ENCODE measurements around the gene EEF1G.
"Not testable (repeated sequence)": the region's sequence is repeated elsewhere in the genome, so short reads cannot be mapped to it uniquely, and the experiment has no call there.

Gene EEF1G

DNA sequence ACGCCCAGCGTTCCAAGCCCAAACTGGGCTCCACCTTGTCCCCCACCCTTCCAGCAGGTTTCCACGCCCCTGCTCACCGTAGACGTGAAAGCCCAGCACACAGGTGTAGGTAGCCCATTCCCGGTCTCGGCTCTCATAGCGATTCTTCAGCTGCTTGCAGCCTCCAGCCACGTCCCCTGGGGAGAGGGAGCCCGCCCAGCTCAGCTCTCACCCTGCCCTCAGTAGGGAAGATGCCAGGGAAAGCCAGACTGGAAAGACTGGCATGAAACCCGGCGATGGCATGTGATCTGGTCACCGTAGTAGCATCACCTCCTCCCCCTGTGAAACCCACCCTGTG, 29.3 kb upstream of the EEF1G start:
- DNase-seq = no peak

DNA sequence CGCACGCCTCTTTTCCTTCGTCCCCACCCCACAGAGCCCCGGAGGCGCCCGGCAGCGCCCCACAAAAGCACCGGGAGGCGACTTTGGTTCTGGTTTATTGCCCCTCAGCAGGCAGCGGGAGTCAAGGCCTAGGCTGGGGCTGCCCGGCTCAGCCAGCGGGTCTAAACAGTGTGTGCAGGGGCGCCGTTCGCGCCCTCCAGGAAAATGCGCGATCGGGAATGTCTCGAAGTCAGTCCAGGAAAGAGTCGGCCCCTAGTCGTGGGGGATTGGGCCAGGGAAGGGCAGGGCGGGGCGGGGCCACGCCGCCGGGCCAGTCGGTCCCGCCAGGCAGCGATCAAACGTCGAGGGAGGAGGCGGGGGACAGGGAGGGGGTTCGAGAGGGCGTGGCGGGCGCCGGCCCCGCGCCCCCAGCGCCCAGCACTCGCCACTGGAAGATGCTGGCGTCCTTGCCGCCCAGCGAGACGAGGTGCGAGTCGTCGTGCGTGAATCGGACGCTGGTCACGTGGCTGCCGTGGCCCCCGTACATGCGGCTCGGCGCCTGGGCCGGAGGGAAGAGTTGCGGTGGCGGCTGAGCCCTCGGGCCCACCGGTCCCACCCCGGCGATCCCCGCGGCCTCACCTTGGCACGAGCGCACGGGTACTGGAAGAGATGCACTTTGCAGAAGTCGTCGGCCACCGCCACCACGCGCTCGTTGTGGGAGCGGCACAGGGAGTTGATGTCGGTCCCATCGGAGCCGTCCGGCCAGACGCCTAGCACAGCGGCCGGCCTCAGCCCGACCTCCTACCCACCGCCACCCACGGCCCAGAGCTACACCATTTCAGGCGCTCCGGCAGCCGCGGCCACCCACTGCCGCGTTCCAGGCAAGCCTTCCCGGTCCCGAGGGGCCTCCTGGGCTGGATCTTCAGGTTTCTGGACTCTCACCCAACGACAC, 28.7 kb upstream of the EEF1G start:
- peak; percentile 84 for DNase-seq

DNA sequence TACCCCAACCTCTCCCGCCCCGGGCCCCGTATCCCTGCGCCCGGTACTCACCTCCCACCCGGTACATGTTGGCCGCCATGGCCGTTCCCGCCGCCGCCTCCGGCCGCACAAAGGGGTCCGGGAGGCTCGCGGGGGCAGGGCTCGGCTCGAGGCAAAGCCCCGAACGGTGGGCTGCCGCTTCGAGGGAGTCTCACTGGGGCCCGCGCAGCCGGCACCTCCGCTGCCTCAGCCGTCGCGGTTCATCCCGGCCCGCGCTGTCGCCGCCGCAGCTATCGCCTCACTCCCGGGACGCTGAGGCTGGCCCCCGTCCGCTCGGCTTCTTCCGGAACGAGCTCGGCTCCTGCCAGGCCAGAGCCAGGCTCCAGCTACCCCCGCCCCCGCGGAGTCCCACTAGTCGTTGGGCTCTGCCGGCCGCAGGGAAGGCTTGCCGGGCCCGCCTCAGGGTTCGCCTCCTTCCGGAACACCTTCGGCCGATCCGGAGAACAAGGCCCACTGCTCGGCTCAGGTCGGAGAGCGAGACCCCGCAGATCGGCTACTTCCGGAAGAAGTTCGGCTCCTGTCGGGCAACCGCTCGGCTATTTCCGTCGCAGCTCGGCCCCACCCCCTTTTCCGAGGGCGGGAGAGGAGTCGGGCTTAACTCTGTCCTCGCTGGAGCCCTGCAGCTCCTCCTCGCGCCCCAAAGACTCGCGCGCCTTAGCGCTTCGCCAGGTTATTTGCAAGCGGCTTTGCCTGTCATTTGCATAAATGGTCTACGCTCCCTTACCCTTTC, 27.9 kb upstream of the EEF1G start, which contains the start of gene MTA2:
TSS of gene MTA2 (minus strand) at position 494 of the 769 bp plus-strand sequence. CDS start at position 79, 415 bp downstream.
- DNase-seq = peak; percentile 99

DNA sequence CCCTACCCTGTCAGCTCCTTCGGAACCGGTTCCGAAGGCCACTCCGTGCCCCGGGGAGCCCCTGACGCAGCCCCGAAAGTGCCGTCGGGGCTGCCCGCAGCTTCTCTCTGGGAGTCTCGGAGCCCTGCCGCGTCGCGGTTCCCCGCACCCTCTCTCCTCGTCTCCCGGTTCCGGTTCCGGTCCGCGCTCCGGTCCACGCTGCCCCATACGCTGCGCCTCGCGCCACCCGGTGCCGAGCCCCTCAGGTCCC, 27.4 kb upstream of the EEF1G start:
- peak; percentile 33 for DNase-seq

DNA sequence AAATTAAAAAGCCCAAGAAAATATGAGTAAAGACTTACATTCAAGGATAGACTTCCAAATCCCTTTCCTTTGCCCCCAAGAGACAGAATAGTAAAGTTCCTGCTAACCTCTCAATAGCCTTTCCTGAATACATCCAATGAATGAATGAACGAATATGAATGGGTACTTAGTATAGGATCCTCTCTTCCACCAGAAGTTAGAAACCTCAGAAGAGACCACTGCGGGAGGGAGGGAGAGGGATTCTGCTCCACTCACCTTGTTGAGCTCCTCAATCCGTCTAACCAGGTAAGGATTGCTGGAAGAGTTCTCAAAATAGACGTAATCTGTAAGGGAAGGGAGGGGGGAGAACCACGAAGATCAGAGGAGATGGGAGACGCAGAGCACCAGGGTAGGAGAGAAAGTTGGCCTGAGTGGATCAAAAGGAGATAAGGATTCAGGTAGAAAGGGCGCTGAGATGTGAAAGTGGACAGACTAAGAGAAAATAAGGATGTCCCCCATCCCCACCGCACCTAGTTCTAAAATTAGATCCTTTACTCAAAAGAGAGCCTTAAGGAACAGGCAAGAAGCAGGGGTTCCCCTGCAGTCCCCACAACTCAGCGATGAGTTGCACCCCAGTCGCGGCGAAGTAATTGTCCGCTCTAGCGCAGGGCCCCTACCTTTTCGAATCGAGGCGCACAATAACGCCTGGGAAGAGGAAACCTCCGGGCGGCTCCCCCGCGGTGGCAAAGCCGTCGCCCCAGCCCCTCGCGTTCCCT, 26.9 kb upstream of the EEF1G start:
- no peak for DNase-seq

DNA sequence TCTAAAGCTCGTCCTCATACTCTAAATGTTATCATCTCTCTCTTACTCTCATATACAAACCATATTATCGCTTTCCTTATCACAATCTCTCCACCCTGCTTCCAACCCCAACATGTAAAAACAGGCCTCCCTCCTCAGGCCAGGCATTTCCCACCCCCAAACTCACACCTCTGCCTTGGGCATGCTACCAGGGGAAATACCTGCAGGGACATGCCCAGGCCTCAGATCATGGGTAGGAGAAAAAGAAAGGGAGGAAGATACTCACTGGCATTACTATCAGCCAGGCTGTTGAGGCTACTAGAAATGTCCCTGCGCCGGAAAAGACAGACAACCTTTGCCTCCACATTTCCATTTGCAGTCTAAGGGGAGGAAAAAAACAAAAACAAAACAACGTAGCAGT, 26.2 kb upstream of the EEF1G start:
- DNase-seq = no peak

DNA sequence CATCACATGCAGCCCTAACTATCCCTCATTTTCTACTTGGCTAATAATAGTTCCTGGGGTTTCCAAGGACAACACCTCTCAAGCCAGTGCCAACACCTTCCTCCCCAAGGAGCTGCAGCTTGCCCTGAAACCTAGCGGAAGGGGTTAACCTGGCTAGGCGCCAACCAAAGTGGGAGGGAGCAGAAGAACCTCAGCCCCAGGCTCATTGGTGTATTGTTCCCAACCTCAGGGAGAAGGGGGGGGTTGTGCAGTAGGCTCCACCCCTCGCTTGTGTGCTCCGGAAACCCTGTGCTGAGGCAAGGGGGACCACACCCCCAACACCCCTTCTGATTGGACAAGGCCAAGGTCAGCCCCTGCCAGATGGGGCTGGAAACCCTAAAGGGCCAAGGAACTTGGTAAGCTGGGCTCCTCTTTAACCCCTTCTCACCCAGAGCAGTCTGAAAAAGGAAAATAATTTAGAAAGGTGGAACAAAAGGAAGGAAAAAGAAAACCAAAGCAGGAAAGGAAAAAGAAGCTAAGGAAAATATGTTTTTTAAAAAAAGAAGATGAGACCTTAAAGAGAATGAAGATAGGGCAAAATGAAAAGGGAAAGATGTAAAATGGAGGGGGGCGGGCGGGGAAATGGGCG, 25.5 kb upstream of the EEF1G start:
- DNase-seq = peak; percentile 90

DNA sequence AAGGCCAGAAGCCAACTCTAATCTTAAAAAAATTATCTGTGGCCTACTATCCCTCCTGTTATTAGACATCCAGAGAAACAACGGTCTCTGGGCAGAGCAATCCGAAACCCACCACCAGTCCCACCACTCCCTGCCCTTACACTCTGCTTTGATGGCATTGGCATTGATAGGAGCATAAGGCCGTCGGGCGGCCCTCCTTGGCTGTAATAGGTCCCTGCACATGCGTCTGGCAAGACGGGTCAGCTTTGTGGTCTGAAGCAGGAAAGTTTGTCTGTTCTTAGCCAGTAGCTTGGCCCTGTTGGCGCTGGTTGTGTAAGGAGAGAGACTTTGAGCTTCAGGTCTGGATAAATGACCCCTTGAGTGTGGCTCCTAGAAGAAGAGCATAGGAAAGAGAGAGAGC, 21.4 kb upstream of the EEF1G start:
- no peak for DNase-seq

DNA sequence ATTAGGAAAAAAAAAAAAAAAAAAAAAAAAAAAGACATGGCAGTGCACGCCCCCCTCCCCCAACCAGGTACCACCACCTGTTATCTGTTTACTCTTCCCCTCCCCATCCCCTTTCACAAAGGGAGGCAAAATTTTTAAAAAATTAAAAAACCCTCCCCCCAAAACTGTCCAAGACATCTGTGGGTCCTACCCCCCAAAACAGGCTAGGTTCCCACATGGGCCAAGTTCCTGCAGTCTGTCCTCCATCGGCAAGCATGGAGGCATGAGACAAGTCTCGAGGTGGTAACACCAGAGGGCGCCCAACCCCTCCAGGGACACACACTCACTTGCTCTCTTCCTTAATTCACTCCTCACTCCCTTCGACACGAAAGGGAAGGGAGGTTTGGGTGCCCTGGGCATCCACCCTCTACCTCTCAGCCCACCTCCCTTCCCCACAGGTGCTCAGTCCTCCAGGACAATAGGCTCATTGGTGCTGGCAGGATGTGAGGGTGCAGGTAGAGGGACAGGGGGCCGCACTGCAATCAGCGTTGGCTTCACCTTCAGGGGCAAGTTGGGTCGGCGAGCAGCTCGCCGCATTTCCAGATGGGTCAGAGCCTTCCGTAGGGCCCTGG, 19.8 kb upstream of the EEF1G start:
- peak; percentile 38 for DNase-seq

DNA sequence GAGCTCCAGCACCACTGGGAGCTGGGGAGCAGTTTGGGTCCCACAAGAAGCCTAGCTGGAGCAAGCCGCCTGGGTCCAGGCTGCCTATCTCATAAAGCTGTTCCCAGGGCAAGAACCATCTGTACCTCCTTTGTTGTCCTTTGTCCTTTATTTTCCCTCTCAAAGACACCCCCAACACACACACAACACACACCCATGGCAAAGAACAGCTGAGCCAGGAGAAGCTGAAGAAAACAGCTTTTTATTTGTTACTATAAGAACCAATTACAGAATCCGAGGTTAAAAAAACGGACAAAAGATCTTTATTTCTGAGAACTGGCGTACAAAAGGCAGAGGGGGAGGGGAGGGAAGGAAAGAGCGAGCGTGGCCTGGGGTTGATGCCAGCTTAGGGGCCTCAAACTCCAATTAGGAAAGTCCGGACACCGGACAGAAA, 19.3 kb upstream of the EEF1G start:
- DNase-seq = no peak

DNA sequence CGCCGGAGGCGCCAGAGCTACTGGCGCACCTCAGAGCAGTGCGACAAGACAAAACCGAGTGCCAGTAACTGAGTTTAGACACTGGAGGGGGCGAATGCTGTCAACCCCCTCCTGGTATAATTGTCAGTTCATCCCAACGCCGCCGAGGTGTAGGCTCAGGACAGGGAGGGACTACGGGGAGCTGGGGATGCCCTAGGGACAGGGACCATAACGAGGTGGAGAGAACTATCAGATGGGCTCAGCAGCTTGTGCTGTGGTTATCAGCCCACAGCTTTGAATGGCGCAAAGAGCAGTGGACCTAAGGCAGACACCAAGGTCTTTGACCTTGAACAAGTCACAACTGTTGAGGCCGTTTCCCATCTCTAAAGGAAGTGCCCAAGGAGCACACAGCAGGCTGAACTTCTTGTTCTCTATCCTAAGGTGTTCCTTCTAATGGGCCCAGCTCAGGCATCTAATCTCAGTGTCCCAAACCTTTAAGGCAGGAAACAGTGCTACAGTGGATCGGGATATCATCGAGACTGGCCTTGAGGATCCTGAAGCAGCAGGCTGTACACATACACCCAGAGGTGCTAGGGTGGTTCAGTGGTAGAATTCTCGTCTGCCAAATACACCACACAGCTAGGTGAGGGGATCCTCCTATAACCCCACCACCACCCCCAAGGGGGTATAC, 18.6 kb upstream of the EEF1G start:
- no peak for DNase-seq

DNA sequence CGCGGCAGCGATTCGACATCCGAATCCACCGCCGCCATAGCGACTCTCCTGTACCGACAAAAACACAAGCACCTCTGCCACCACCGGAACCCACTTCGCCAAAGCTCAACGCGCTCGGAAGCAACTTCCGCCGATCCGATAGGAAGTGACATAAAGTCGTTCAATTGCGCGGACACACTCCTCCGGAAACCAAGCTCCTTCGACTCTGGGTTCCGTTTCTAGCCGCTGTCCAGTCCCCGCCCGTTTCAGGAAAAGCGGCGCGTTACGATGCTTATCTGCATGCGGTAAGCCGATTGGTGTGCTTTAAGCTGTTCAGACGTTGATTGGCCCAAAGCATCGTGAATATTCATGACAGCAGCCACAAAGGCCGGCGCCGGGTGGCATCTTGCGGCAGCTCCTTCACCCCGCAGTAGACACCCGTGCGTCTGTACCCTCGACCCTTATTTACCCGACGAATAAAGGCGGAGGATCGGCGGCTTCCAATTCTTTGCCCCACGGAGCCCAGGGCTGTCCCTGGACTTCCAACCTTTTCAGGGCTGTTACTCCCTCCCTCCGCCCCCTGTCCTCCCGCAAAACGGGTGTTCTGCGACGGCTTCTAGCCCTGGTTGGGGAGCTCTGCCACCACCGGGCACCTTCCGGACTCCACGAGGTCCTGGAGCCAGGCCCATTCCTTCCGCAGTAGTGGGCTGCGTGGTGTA, 17.9 kb upstream of the EEF1G start, which contains the start of gene TUT1:
TSS of gene TUT1 (minus strand) at position 76 of the 698 bp plus-strand sequence. CDS start at position 38, 38 bp downstream.
- DNase-seq = peak; percentile 99

DNA sequence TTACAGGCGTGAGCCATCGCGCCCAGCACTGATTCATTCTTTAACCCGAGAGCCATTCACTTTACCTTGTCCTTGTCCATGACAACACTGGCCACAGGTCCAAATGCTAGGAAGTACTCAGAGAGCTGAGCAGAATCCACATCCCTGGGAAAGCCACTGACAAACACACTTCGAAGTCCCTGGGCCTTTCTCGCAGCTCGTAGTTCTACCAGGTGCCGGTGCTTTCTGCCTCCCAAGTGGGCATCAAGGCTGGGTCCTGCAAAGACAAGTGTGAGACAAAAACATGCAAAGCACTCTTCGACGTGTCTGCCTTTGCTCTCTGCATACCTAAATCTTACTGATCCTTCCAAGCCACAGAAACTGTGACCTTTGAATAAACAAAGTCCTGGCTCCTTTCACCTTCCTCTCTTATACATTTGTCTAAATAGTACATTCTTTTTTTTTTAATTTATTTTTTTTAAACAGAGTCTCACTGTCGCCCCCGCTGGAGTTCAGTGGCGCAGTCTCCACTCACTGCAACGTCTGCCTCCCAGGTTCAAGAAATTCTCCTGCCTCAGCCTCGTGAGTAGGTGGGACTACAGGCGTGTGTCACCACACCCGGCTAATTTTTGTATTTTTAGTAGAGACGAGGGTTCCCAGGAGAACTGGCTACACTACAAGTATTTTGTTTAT, 15.4 kb upstream of the EEF1G start:
- DNase-seq = no peak

DNA sequence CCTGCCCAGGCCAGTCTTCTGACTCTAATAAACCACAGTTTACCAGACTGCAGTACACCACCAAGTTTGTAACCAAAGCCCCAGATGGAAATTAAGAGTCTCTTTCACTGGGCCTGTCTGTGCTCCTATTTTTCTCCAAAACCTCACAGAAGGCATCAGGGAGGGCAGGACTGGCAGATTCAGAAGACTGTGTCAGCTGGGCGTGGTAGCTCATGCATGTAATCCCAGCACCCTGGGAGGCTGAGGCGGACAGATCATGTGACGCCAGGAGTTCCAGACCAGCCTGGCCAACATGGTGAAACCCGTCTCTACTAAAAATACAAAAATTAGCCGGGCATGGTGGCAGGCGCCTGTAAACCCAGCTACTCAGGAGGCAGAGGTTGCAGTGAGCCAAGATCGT, 11.7 kb upstream of the EEF1G start:
- DNase-seq = not testable (repeated sequence)

DNA sequence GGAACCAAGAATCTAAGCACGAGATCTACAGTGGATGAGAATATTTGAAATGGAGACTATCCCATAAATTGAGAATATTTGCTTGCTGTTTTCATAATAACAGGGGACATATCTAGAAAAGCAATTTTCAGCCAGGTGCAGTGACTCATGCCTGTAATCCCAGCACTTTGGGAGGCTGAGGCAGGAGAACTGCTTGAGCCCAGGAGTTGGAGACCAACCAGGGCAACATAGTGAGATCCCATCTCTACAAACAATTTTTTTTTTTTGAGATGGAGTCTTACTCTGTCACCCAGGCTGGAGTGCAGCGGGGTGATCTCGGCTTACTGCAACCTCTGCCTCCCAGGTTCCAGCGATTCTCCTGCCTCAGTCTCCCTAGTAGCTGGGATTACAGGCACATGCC, 8.0 kb upstream of the EEF1G start:
- not testable (repeated sequence) for DNase-seq

DNA sequence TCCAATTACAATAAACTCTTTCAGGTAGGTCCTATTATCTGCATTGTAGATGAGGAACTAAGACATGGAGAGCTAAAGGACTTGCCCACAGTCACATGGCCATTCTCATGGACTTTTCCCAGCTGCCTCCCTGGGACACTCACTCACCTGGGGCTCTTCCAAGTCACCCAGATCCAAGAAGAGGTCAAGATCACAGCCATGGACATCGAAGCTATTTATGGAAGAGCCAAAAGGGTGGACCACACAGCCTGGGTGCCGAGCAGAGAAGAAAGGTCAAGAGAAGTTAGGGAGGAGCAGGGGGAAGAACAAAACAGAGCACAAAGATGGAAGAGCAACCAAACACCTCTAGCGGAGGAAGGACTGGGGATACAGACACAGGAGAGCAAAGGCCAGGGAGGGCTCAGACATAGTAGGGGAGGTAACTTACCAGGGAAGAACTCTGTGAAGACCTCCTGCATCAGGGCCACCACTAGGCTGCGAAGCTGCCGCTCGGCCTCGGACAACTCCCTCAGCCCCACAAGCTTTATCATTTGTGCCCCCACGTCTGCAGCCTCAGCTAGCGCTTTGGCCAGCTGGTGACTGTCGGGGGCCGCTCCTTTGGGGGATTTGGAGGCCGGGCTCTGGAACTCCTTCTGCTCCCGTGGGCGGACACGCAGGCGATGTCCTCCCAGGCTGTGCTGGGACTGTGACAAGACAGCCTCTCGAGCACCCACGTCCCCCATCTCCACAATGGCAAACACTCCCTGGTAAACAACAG, 7.4 kb upstream of the EEF1G start:
- no peak for DNase-seq

DNA sequence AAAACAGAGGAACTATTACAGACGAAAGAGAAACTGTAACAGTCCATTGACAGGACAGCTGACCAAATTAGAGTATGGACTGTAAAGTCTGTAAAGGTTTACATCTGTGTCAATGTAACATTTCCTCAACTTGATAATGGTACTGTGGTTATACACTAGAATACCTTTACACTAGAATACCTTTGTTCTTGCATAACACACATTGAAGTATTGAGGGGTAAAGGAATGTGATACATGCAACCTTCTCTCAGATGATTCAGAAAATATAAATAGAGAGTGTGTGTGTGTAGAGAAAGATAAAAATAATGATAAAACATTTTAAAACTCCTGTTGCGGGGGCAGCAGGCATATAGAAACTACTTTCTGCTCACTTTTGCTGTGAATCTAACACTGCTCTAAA, 5.6 kb upstream of the EEF1G start:
- DNase-seq = no peak

DNA sequence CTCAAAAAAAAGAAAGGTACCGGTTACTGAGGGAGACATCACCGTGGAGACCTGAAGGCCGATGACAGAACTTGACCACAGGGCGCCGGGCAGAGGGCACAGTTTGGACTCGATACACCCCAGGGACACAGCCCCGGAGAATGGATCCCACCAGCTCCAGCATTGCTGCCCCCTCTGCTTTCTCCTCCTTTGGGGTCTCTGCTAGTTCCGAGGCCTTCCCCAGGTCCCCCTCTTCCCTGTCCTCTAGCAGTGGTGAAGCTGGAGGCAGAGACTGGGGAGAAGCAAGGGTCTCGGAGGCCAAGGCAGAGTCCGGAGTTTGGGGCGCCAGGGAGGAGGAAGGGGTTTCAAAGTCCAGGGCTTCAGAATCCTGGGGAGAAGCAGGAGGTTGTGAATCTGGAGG, 4.8 kb upstream of the EEF1G start:
- no peak for DNase-seq

DNA sequence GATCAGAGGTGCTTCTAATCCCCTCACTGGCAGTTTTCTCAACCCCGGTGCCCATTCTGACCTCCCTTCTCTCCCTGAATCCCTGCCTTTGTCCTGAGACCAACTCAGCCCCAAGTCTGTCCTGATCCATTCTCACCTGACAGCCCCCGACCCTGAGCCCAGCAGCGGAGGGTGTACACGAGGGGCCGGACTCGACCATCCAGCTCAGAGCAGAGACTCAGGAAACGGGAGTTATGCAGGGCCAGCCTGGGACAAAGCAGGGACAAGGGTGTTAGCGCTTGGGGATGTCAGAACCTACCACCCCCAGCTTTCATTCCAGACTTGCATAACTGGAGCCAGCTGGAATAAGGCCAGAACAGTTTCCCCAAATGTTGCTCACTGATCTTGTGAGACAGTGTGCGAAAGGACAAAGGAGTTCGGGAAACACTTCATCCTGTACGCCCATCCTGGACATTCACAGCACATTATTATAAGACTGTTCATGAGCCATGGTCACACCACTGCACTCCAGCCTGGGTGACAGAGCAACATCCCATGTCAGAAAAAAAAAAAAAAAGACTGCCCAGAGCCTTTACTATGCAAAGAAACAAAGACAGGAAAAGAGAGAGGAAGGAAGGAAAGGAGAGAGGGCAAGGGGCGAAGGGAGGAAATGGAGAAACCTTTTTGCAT, 3.5 kb upstream of the EEF1G start:
- DNase-seq = no peak
